ENCODE data around the gene LPCAT1.

- TF ChIP-seq EZH2phosphoT487 (IDR thresholded peaks at IDR 0.05; ENCODE audit: insufficient read depth, low read depth), result no peak
- no peak for TF ChIP-seq EZH2 (IDR thresholded peaks at IDR 0.05; ENCODE audit: insufficient read depth, poor library complexity, severe bottlenecking)
These were observed 111.6 kb downstream of the LPCAT1 start for GRCh38 chr5:1412163-1412562.
